HG02623 (cell line): ENCODE measurements around the gene PRPF38B.

Experiments
- ATAC-seq: cut with Tn5 transposase; IDR thresholded peaks from one replicate; pipeline ENCODE4 v1.9.1; 2021; ENCODE audit warnings: moderate library complexity; ENCODE audit not compliant: unreplicated experiment

Gene PRPF38B

GRCh38 chr1:108716437-108717230 lies 24.5 kb downstream of the PRPF38B start:
- no peak for ATAC-seq

- ATAC-seq: no peak
These were observed 25.7 kb downstream of the PRPF38B start for GRCh38 chr1:108717774-108718316.

- ATAC-seq: no peak
These were observed 27.0 kb downstream of the PRPF38B start for GRCh38 chr1:108718927-108719655.

GRCh38 chr1:108719656-108720435 lies 27.7 kb downstream of the PRPF38B start:
- no peak for ATAC-seq

GRCh38 chr1:108722292-108722691 lies 30.2 kb downstream of the PRPF38B start:
- ATAC-seq: no peak

- no peak for ATAC-seq
These were observed 33.8 kb downstream of the PRPF38B start for GRCh38 chr1:108725906-108726305.

- no peak for ATAC-seq
These were observed 36.3 kb downstream of the PRPF38B start for GRCh38 chr1:108728327-108728923.

GRCh38 chr1:108729481-108729880 lies 37.4 kb downstream of the PRPF38B start:
- no peak for ATAC-seq

GRCh38 chr1:108732398-108732797 lies 40.3 kb downstream of the PRPF38B start:
- no peak for ATAC-seq

GRCh38 chr1:108734171-108734865 lies 42.2 kb downstream of the PRPF38B start:
- no peak for ATAC-seq

- no peak for ATAC-seq
These were observed 50.1 kb downstream of the PRPF38B start for GRCh38 chr1:108742253-108742652.

GRCh38 chr1:108745980-108746381 lies 53.9 kb downstream of the PRPF38B start:
- ATAC-seq: no peak

GRCh38 chr1:108746382-108747170 lies 54.5 kb downstream of the PRPF38B start, which contains the start of gene STXBP3:
Gene STXBP3, plus strand, starts transcription at chr1:108746674. Its CDS starts 64 bp downstream, at chr1:108746738.
- ATAC-seq: peak; percentile 86

- ATAC-seq: peak; percentile 18
These were observed 55.2 kb downstream of the PRPF38B start for GRCh38 chr1:108747171-108747850.

- ATAC-seq: no peak
These were observed 55.8 kb downstream of the PRPF38B start for GRCh38 chr1:108747898-108748297.

GRCh38 chr1:108749081-108749480 lies 57.0 kb downstream of the PRPF38B start:
- no peak for ATAC-seq

GRCh38 chr1:108750476-108751181 lies 58.5 kb downstream of the PRPF38B start:
- ATAC-seq: no peak
